IMR-90 (cell line): Measurements from ENCODE around the gene RIMS1. TPM values are rescaled to one million over a fixed set of nuclear protein-coding genes. Genes with fewer than 3 reads are reported as not detected.

Experiments
- ATAC-seq: fragments of 200-7000 bp; cut with Tn5 transposase; 2 replicates; pipeline ENCODE4 v1.9.1; 2020; ENCODE audit warnings: low read depth, mild to moderate bottlenecking, moderate library complexity
- BruUV-seq: library from RNA; stranded (reverse); fragments of 400-500 nt; replicated peaks from 2 replicates; lab custom pipeline; 2021; lab: Mats Ljungman, UMichigan
- CTCF ChIA-PET: fragments of 300-600 bp; formaldehyde crosslinking; extraction: SDS; loops from one replicate; lab custom pipeline; 2021; ENCODE audit warnings: antibody characterized with exemption; lab: Yijun Ruan, JAX
- POLR2A ChIA-PET: fragments of 300-600 bp; sonication (Branson Sonifier 250); formaldehyde crosslinking; loops from one replicate; lab custom pipeline; 2022; ENCODE audit warnings: antibody characterized with exemption; ENCODE audit not compliant: unreplicated experiment; lab: Charles Lee
- DNase-seq: peaks from one replicate; pipeline ENCODE4 v3.0.0; 2013
- H2AFZ ChIP-seq: replicated peaks from 2 replicates; pipeline ENCODE3; 2013; ENCODE audit warnings: low read length, mild to moderate bottlenecking; ENCODE audit not compliant: poor library complexity
- H2AK5ac ChIP-seq: 2 replicates; pipeline ENCODE4 v1.6.1; 2013; ENCODE audit warnings: low read depth, low read length, inconsistent platforms
- H2AK9ac ChIP-seq: replicated peaks from 2 replicates; pipeline ENCODE3; 2013; ENCODE audit warnings: mild to moderate bottlenecking, low read depth, low read length, moderate library complexity; ENCODE audit not compliant: poor library complexity
- H2BK120ac ChIP-seq: 2 replicates; pipeline ENCODE4 v1.6.1; 2013; ENCODE audit warnings: low read depth, low read length, inconsistent platforms
- H2BK15ac ChIP-seq: 3 replicates; pipeline ENCODE4 v1.6.1; 2013; ENCODE audit warnings: low read depth, low read length, inconsistent platforms
- H2BK20ac ChIP-seq: 2 replicates; pipeline ENCODE4 v1.6.1; 2013; ENCODE audit warnings: low read depth, mild to moderate bottlenecking, inconsistent platforms, low read length, moderate library complexity
- H2BK5ac ChIP-seq: 2 replicates; pipeline ENCODE4 v1.6.1; 2013; ENCODE audit warnings: mild to moderate bottlenecking, low read depth, low read length, inconsistent platforms; ENCODE audit not compliant: poor library complexity, severe bottlenecking
- H3K14ac ChIP-seq: replicated peaks from 2 replicates; pipeline ENCODE4 v1.6.1; 2013; ENCODE audit warnings: low read depth, low read length, inconsistent platforms
- H3K18ac ChIP-seq: 2 replicates; pipeline ENCODE4 v1.6.1; 2013; ENCODE audit warnings: low read depth, low read length, control low read depth
- H3K23ac ChIP-seq: 2 replicates; pipeline ENCODE4 v1.6.1; 2013; ENCODE audit warnings: low read depth, low read length, inconsistent platforms
- H3K27ac ChIP-seq: 2 replicates; pipeline ENCODE4 v1.5.1; 2013; ENCODE audit warnings: mild to moderate bottlenecking, control low read depth, low read length; ENCODE audit not compliant: insufficient read depth
- H3K27me3 ChIP-seq: 2 replicates; pipeline ENCODE4 v1.6.1; 2013; ENCODE audit warnings: low read length; ENCODE audit not compliant: control insufficient read depth, insufficient read depth
- H3K36me3 ChIP-seq: 2 replicates; pipeline ENCODE4 v1.6.1; 2013; ENCODE audit warnings: low read length, mixed read lengths; ENCODE audit not compliant: control insufficient read depth, insufficient read depth
- H3K4ac ChIP-seq: 2 replicates; pipeline ENCODE4 v1.6.1; 2013; ENCODE audit warnings: low read depth, low read length, inconsistent platforms
- H3K4me1 ChIP-seq: 2 replicates; pipeline ENCODE4 v1.6.1; 2013; ENCODE audit warnings: low read length, mixed read lengths; ENCODE audit not compliant: control insufficient read depth, insufficient read depth
- H3K4me2 ChIP-seq: 2 replicates; pipeline ENCODE4 v1.6.1; 2013; ENCODE audit warnings: low read depth, mild to moderate bottlenecking, control low read depth, low read length, moderate library complexity
- H3K4me3 ChIP-seq: 2 replicates; pipeline ENCODE4 v1.5.1; 2013; ENCODE audit warnings: low read depth, mild to moderate bottlenecking, control low read depth, low read length, moderate library complexity; ENCODE audit not compliant: insufficient read depth
- H3K56ac ChIP-seq: 2 replicates; pipeline ENCODE4 v1.6.1; 2013; ENCODE audit warnings: low read length, inconsistent platforms; ENCODE audit not compliant: insufficient read depth; ENCODE audit errors: extremely low read depth
- H3K79me1 ChIP-seq, 2 experiments: 2 replicates each; pipeline ENCODE4 v1.6.1; 2013; ENCODE audit warnings: low read length in 2 of 2, inconsistent platforms in 1 of 2, low read depth in 1 of 2
- H3K9ac ChIP-seq: 2 replicates; pipeline ENCODE4 v1.6.1; 2013; ENCODE audit warnings: low read depth, low read length, control low read depth
- H3K9me1 ChIP-seq: 2 replicates; pipeline ENCODE4 v1.6.1; 2013; ENCODE audit warnings: low read length, inconsistent platforms; ENCODE audit not compliant: insufficient read depth
- H3K9me3 ChIP-seq: 2 replicates; pipeline ENCODE4 v1.6.1; 2013; ENCODE audit warnings: low read length; ENCODE audit not compliant: control insufficient read depth, insufficient read depth
- H4K20me1 ChIP-seq: 2 replicates; pipeline ENCODE4 v1.6.1; 2013; ENCODE audit warnings: low read length, inconsistent platforms; ENCODE audit not compliant: insufficient read depth
- H4K5ac ChIP-seq: 2 replicates; pipeline ENCODE4 v1.6.1; 2013; ENCODE audit warnings: mild to moderate bottlenecking, low read depth, low read length, control low read depth
- H4K8ac ChIP-seq, 2 experiments: 2 replicates each; pipeline ENCODE4 v1.6.1; 2013; ENCODE audit warnings: low read depth in 2 of 2, low read length in 2 of 2, control low read depth in 1 of 2, inconsistent platforms in 1 of 2
- H4K91ac ChIP-seq: 2 replicates; pipeline ENCODE4 v1.6.1; 2013; ENCODE audit warnings: low read depth, low read length, inconsistent platforms; ENCODE audit not compliant: insufficient read depth
- BHLHE40 ChIP-seq: fragments of 150-350 bp; IDR thresholded peaks from 2 replicates; pipeline ENCODE4 v1.6.1; 2016; ENCODE audit warnings: mild to moderate bottlenecking, low read depth, low read length
- CEBPB ChIP-seq: IDR thresholded peaks from 2 replicates; pipeline ENCODE4 v1.6.1; 2012; ENCODE audit warnings: low read depth, low read length, improper control_type of control experiment
- CHD1 ChIP-seq: IDR thresholded peaks from 2 replicates; pipeline ENCODE4 v1.6.1; 2012; ENCODE audit warnings: low read depth, low read length, improper control_type of control experiment
- CTCF ChIP-seq: conservative IDR thresholded peaks from 2 replicates; pipeline ENCODE4 v1.5.1; 2012; ENCODE audit warnings: mild to moderate bottlenecking, low read depth, low read length, improper control_type of control experiment
- ELK1 ChIP-seq: fragments of 150-350 bp; IDR thresholded peaks from 2 replicates; pipeline ENCODE4 v1.6.1; 2016; ENCODE audit warnings: low read depth, mild to moderate bottlenecking, low read length, moderate library complexity, borderline replicate concordance
- FOS ChIP-seq: fragments of 150-350 bp; IDR thresholded peaks from 2 replicates; pipeline ENCODE4 v1.6.1; 2016; ENCODE audit warnings: low read depth, low read length
- MAFK ChIP-seq: IDR thresholded peaks from 2 replicates; pipeline ENCODE4 v1.6.1; 2012; ENCODE audit warnings: low read depth, low read length, improper control_type of control experiment
- MAZ ChIP-seq: IDR thresholded peaks from 2 replicates; pipeline ENCODE4 v1.6.1; 2012; ENCODE audit warnings: low read depth, mild to moderate bottlenecking, low read length, improper control_type of control experiment, moderate library complexity, borderline replicate concordance
- MXI1 ChIP-seq: IDR thresholded peaks from 2 replicates; pipeline ENCODE4 v1.6.1; 2012; ENCODE audit warnings: low read depth, mild to moderate bottlenecking, low read length, moderate library complexity, borderline replicate concordance
- NFE2L2 ChIP-seq: fragments of 150-350 bp; IDR thresholded peaks from 2 replicates; pipeline ENCODE4 v1.6.1; 2016; ENCODE audit warnings: low read depth, mild to moderate bottlenecking, low read length
- POLR2A ChIP-seq: IDR thresholded peaks from 2 replicates; pipeline ENCODE4 v1.6.1; 2012; ENCODE audit warnings: mild to moderate bottlenecking, low read depth, low read length
- RAD21 ChIP-seq: IDR thresholded peaks from 2 replicates; pipeline ENCODE4 v1.6.1; 2012; ENCODE audit warnings: low read length, improper control_type of control experiment
- RCOR1 ChIP-seq: IDR thresholded peaks from 2 replicates; pipeline ENCODE4 v1.6.1; 2012; ENCODE audit warnings: mild to moderate bottlenecking, low read length, improper control_type of control experiment; ENCODE audit not compliant: insufficient replicate concordance
- RFX5 ChIP-seq: IDR thresholded peaks from 2 replicates; pipeline ENCODE4 v1.8.0; 2012; ENCODE audit warnings: low read depth, mild to moderate bottlenecking, low read length, moderate library complexity
- SMC3 ChIP-seq: fragments of 150-350 bp; IDR thresholded peaks from 2 replicates; pipeline ENCODE4 v1.6.1; 2016; ENCODE audit warnings: low read depth, mild to moderate bottlenecking, antibody characterized with exemption, low read length, moderate library complexity
- WGBS, 2 experiments: methylation state at CpG; one replicate each; pipeline versions ENCODE4 v1.1.5 to v1.1.7; 2013; ENCODE audit warnings: missing lambda C conversion rate in 2 of 2; ENCODE audit not compliant: insufficient read length in 1 of 2; ENCODE audit errors: extremely low coverage in 2 of 2; 5-methylcytosine and 5-hydroxymethylcytosine counted together
- dilution Hi-C: fragments of 300-500 bp; cut with HindIII; formaldehyde crosslinking; loops from one replicate; pipeline ENCODE4 v1.14.3; 2018; ENCODE audit warnings: low sequenced_read_pairs; ENCODE audit not compliant: unreplicated experiment
- in situ Hi-C: fragments of 300-500 bp; cut with MboI; formaldehyde crosslinking; loops from 3 replicates; pipeline ENCODE4 v1.14.3; 2019; ENCODE audit warnings: low sequenced_read_pairs, inconsistent platforms, mixed read lengths
- intact Hi-C: fragments of 100-400 bp; cut with micrococcal nuclease; formaldehyde crosslinking; loops from 2 replicates; pipeline ENCODE4 v1.10.0; 2022
- polyA plus RNA-seq, 3 experiments: library from polyadenylated mRNA; depleted of rRNA; stranded (reverse); fragments of >200 nt; gene quantifications; 2 replicates each; pipeline ENCODE4 v1.2.3, GENCODE V29; 2012; ENCODE audit warnings: low replicate concordance in 1 of 3
- total RNA-seq: library from RNA; depleted of rRNA; stranded (reverse); fragments of >200 nt; gene quantifications from 2 replicates; pipeline ENCODE4 v1.2.3, GENCODE V29; 2012
- TF ChIP-seq, protein P1 (sequence below): fragments of 150-350 bp; IDR thresholded peaks from 2 replicates; pipeline ENCODE4 v1.6.1; 2017; ENCODE audit warnings: mild to moderate bottlenecking, antibody characterized with exemption, low read length, low read depth

RIMS1 gene
- total and polyA plus RNA-seq, 2 of the 4 experiments (the other 2 are of a cell fraction), result 0.44 to 3.8 TPM

DNA sequence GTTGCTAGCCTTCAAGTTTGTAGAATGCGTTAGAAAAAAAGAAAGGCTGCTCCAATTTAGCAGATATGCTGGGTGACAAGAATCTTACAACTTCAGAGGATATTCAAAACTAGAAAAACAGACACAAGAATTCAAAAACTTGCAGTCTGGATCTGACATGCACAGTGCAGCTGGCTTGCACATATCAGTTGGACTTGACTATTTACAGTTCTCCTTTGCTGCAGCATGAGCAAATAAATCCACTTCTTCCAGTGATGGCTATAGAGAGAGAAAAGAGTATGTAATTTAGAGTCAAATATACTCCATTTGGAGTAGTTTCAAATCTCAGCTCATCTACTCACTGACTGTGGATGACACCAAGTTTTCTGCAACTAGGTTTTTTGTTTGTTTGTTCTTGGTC is 247.0 kb downstream of the RIMS1 start:
- H3K9me3 ChIP-seq, result no peaks in the 10 kb centered on the region
- ChIA-PET POLR2A (no interaction called here), CTCF (no interaction called here)
- BruUV-seq, result no TSS peak
- no peak overlapping the region for H3K14ac ChIP-seq
- H4K20me1 ChIP-seq, result no peaks in the 10 kb centered on the region
- H2BK15ac ChIP-seq, result no peak overlapping the region
- H3K36me3 ChIP-seq, result no peaks in the 10 kb centered on the region
- H2AK5ac ChIP-seq, result no peak overlapping the region
- H3K9ac ChIP-seq, result no peak overlapping the region
- no peak overlapping the region for H2BK5ac ChIP-seq
- dilution Hi-C loops (no loop called here), in situ Hi-C loops (loop anchor here (25.0 kb wide), 1 partner anchor 454 kb away; no protein-coding TSS in a partner anchor), intact Hi-C loops (loop anchor here (10.0 kb wide), 1 partner anchor 111 kb away; no protein-coding TSS in a partner anchor)
- no peak overlapping the region for H2AFZ ChIP-seq
- no peak overlapping the region for H3K18ac ChIP-seq
- TF ChIP-seq RFX5 (no peak), CEBPB (no peak), RCOR1 (no peak), RAD21 (no peak), SMC3 (no peak), FOS (no peak), ELK1 (no peak), BHLHE40 (no peak), CHD1 (no peak), POLR2A (no peak), MAFK (no peak), MAZ (no peak), MXI1 (no peak), CTCF (no peak), NFE2L2 (no peak)
- TF ChIP-seq, protein P1, sequence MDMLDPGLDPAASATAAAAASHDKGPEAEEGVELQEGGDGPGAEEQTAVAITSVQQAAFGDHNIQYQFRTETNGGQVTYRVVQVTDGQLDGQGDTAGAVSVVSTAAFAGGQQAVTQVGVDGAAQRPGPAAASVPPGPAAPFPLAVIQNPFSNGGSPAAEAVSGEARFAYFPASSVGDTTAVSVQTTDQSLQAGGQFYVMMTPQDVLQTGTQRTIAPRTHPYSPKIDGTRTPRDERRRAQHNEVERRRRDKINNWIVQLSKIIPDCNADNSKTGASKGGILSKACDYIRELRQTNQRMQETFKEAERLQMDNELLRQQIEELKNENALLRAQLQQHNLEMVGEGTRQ, result no peak
- H3K79me1 ChIP-seq, result no peaks in the 10 kb centered on the region
- H4K91ac ChIP-seq, result no peak overlapping the region; the same call in 1 of the 2 replicates
- H3K9me1 ChIP-seq, result no peaks in the 10 kb centered on the region
- DNase-seq (no peak), ATAC-seq (peak; percentile 60; the same call in 1 of the 2 replicates)
- H3K56ac ChIP-seq, result no peak overlapping the region
- no peak overlapping the region for H2BK120ac ChIP-seq
- H3K4me2 ChIP-seq, result no peak overlapping the region
- no peak overlapping the region for H4K5ac ChIP-seq
- WGBS, 2 experiments, result no CpG with 5 or more reads among the region's 1 CpG
- no peak overlapping the region for H3K4me3 ChIP-seq
- no peak overlapping the region for H3K27ac ChIP-seq
- H3K4ac ChIP-seq, result no peak overlapping the region
- no peaks in the 10 kb centered on the region; the same call in 1 of the 2 replicates for H3K27me3 ChIP-seq
- no peak overlapping the region for H4K8ac ChIP-seq
- H2AK9ac ChIP-seq, result no peak overlapping the region
- H3K23ac ChIP-seq, result no peak overlapping the region
- H3K4me1 ChIP-seq, result peaks cover 1% of the 10 kb centered on the region
- H2BK20ac ChIP-seq, result no peak overlapping the region
